KOPT-K1 (cell line): ENCODE results near the gene COX10.

Source experiments
- H3K27ac ChIP-seq: fragments of 200-600 bp; sonication (generic); 2 replicates; pipeline ENCODE4 v1.5.1; 2016; ENCODE audit warnings: antibody characterized with exemption, mild to moderate bottlenecking, low read depth, low read length; ENCODE audit not compliant: poor library complexity, severe bottlenecking
- H3K36me3 ChIP-seq: fragments of 200-600 bp; sonication (generic); 2 replicates; pipeline ENCODE4 v1.5.1; 2017; ENCODE audit warnings: antibody characterized with exemption, mild to moderate bottlenecking, low read length, moderate library complexity; ENCODE audit not compliant: insufficient read depth
- H3K9me3 ChIP-seq: fragments of 200-600 bp; sonication (generic); 2 replicates; pipeline ENCODE4 v1.5.1; 2017; ENCODE audit warnings: antibody characterized with exemption, low read length, mild to moderate bottlenecking; ENCODE audit not compliant: insufficient read depth, poor library complexity, severe bottlenecking

Gene COX10

DNA sequence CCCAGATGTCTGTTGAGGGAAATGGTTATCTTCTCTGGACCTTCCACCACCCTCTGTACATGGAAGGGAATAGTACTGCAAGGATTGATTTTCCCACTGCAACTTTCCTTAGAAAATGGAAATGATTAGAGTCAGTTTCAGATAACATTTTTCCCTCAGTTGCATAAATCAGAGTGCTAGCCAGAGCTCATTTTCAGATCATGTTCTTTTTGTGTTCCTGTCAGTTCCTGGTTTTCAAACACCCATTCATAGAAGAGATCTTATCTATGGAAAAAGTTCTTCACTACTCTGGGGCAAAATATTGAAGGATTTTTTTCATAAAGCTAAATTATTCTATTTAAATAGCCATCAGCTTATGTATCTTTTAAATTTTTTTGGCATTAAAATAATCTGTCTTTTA lies 11.7 kb upstream of the COX10 start:
- Histone ChIP-seq H3K36me3 (peaks cover 58% of the 10 kb centered on the region), H3K27ac (no peak overlapping the region), H3K9me3 (no peaks in the 10 kb centered on the region)

- Histone ChIP-seq H3K27ac (no peak overlapping the region), H3K36me3 (peaks cover 57% of the 10 kb centered on the region), H3K9me3 (no peaks in the 10 kb centered on the region)
Measured at GRCh38 chr17:14058051-14058450, 11.3 kb upstream of the COX10 start.

- peaks cover 10% of the 10 kb centered on the region for H3K9me3 ChIP-seq
- H3K36me3 ChIP-seq = peaks cover 63% of the 10 kb centered on the region
- H3K27ac ChIP-seq = no peak overlapping the region
Measured at GRCh38 chr17:14060706-14061105, 8.6 kb upstream of the COX10 start.

GRCh38 chr17:14061666-14062560 lies 7.4 kb upstream of the COX10 start:
- no peak overlapping the region for H3K27ac ChIP-seq
- H3K9me3 ChIP-seq = peaks cover 20% of the 10 kb centered on the region
- peaks cover 62% of the 10 kb centered on the region for H3K36me3 ChIP-seq

GRCh38 chr17:14067347-14067746 lies 2.0 kb upstream of the COX10 start:
- H3K36me3 ChIP-seq = peaks cover 28% of the 10 kb centered on the region
- H3K27ac ChIP-seq = no peak overlapping the region
- peaks cover 25% of the 10 kb centered on the region for H3K9me3 ChIP-seq

DNA sequence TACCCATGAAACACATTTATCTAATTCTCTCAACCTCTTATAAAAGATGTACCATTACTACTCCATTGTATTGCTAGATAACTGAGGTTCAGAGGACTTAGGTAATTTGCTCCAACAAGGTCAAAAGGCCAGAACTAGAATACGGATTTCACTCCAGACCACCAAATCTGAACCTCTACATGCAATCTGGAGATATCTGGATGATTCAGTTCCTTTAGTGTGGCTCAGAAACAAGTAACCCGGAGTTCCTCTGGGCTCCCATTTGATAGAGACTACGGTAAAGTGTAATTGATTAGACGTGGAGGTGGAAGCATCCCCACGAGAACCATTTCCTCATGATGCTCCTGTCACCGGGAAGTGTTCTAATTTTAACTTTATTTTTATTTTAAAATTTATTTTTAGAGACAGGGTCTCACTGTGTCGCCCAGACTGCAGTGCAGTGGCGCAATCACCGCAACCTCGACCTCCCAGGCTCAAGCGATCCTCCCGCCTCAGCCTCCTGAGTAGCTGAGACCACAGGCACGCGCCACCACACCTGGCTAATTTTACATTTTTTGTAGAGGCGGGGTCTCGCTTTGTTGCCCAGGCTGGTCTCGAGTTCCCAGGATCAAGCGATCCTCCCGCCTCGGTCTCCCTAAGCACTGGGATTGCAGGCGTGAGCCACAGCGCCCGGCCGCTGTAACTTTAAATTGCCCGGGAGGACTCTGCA lies 608 bp upstream of the COX10 start:
- peaks cover 32% of the 10 kb centered on the region for H3K36me3 ChIP-seq
- peaks cover 25% of the 10 kb centered on the region for H3K9me3 ChIP-seq
- peak overlapping the region; percentile 78 for H3K27ac ChIP-seq

DNA sequence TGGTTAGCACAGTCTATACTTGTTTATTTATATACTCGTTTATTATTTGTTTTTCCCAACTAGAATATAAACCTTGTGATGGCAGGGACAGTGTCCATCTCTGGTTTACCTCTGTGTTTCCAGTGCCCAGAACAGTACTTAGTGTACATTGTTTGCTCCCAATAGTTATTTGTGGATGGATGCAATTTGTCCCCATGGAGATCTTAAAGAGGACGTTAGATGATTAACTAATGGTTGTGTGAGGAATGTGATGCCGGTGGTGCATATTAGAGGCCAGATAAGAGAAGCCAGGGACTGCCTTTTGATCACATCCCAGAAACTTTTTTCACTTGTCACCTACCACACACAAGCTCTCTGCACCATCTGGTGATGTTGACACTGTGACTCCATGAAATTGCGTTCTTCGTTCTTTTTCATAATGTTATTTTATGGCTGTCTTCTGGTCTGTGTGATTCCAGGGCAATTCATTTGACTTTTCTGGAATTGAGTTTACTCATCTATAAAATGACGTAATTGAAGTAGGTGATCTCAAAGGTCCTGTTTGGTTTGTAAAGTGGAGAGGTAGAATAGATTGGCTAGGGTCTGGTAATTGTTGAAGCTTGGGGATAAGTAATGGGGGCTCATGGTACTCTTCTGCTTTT lies 1.2 kb downstream of the COX10 start:
- Histone ChIP-seq H3K27ac (no peak overlapping the region), H3K36me3 (peaks cover 35% of the 10 kb centered on the region), H3K9me3 (peaks cover 17% of the 10 kb centered on the region)

- Histone ChIP-seq H3K27ac (no peak overlapping the region), H3K36me3 (peaks cover 43% of the 10 kb centered on the region), H3K9me3 (no peaks in the 10 kb centered on the region)
Measured at GRCh38 chr17:14072881-14073280, 3.6 kb downstream of the COX10 start.

DNA sequence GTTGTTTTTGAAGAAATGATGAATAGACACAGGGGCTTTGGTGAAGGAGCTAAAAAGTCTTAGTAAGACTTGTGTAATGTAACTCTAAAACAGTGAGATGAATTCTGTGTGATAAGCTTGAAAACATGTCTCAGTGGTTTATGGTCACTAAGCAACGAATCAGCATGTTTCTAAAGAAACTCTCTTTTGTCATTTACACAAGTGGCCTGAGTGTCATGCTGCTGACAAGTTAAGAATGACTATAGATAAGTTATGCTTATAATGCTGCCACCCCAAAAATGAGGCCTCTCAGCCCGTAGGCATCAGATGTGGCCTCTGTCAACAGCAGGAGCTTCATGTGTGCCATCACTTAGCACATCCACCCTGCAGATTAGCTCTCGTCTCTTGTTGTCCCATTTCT lies 8.7 kb downstream of the COX10 start:
- Histone ChIP-seq H3K27ac (no peak overlapping the region), H3K9me3 (no peaks in the 10 kb centered on the region), H3K36me3 (peaks cover 82% of the 10 kb centered on the region)

DNA sequence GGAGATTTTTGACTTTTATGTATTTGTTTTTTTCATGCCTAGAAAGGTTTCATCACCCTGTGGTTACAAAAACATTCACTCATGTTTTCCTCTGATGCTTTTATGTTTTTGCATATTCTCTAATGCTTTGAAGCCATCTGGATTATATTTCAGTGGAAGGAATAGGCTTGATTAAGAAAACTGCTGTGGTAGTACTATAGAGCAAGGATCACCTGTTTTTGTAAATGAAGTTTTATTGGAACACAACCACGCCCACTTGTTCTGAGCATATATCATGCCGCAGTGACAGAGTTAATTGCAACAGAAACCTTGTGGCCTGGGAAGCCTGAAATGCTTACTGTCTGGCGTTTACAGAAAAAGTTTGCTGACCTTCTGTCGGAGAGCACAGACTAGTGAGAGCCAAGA lies 11.5 kb downstream of the COX10 start:
- H3K27ac ChIP-seq = no peak overlapping the region
- H3K36me3 ChIP-seq = peaks cover 63% of the 10 kb centered on the region
- no peaks in the 10 kb centered on the region for H3K9me3 ChIP-seq

DNA sequence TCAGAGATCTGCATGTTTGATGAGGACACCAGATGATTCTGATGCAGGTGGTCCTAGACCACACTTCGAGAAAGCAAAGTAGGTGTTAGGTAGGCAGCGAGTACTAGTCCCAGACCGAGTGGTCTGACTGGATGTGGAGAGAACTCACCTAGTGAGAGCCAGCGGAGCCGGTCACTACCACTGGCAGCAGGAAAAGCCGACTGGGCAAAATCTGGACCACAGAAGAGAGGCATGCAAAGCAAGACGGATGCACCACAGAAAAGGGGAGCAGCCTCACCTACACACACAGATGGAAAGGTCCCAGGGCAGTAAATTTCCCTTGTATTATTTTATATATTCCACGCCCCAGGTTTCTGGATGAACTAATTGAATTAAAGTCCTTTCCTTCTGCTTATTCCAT lies 13.5 kb downstream of the COX10 start:
- Histone ChIP-seq H3K27ac (no peak overlapping the region), H3K9me3 (no peaks in the 10 kb centered on the region), H3K36me3 (peaks cover 43% of the 10 kb centered on the region)

GRCh38 chr17:14084955-14085354 lies 15.7 kb downstream of the COX10 start:
- Histone ChIP-seq H3K27ac (no peak overlapping the region), H3K9me3 (no peaks in the 10 kb centered on the region), H3K36me3 (peaks cover 25% of the 10 kb centered on the region)

DNA sequence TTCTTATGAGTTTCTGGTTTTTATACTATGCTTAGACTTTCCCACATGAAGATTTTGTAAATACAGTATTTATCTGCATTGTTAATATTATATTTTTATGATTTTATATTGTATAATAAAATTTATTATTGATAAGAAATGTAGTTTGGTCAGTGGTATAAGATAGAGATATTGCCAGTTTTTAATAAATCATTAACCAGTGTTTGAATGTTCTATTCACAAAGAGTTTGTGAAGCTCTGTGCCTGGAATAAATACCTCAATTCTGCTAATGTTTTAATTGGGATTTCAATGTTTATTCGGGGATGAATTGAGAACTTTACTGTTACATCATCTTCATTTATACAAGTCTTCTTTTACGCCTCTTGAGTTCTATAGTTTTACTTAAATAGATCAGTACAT lies 16.9 kb downstream of the COX10 start:
- peaks cover 14% of the 10 kb centered on the region for H3K36me3 ChIP-seq
- no peak overlapping the region for H3K27ac ChIP-seq
- no peaks in the 10 kb centered on the region for H3K9me3 ChIP-seq

DNA sequence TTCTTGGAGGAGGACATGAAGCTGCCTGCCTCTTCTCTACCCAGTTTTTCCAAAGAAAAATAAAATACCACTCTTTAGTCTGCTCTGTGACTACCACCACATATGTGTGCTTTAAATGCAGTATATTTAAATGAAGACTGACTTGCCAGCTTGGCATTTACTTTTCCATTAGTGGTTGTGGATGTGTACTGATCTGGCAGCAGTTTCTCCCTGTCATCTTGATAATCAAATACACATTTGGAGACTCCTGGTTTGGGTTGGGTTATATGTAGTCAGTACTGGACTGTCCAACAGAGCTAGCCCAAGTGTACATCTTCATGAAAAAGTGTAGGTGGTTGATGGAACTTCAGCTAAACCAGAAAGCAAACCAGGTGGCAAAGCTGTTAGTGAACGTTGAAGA lies 19.9 kb downstream of the COX10 start:
- Histone ChIP-seq H3K27ac (no peak overlapping the region), H3K9me3 (no peaks in the 10 kb centered on the region), H3K36me3 (no peaks in the 10 kb centered on the region)

DNA sequence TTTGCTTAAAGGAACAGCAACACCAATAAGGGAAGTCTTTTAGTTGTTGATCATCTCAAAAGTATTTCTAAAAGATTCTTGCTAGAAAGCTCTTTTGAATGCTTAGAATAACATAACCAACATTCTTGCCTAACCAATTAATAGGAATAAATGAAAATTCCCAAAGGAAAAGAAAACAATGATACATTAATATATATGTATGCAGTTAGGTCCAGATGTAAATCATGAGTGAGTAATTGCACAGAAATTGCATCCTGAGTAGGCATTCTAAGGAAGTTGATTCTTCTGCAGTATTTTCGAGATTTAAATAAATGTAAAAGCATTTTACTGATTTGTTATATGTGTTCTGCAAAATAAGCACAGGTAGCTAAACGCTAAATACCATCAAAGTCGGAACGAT lies 22.1 kb downstream of the COX10 start:
- Histone ChIP-seq H3K9me3 (no peaks in the 10 kb centered on the region), H3K27ac (no peak overlapping the region)

More for the DNA sequence above, 22.1 kb downstream of the COX10 start:
- no peaks in the 10 kb centered on the region for H3K36me3 ChIP-seq
